AG20443 (cell line): ENCODE data around the gene ACTMAP.

Experiments used
- DNase-seq: peaks from one replicate; pipeline ENCODE4 v3.0.0; 2012; ENCODE audit warnings: low spot score, mixed read lengths

The ACTMAP gene

DNA sequence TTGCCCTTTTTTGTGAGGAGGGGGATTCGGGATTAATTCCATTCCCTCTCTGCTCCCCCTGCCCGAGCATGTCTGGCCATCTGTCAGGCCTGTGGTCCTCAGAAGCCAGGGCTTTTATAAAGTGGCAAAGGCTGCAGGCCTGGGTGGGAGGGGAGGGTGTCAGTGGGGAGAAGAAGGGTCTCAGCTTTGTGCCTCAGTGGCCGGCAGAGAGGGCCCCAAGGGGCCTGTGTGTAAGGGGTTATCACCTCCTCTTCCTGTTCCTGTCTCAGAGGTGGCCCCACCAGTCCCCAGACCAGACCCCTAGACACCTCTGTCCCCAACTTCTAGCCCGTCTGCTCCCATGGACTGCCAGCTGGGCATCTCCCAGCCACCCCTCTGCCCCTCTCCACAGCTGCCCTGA lies 56.4 kb downstream of the ACTMAP start:
- DNase-seq = no peak

DNA sequence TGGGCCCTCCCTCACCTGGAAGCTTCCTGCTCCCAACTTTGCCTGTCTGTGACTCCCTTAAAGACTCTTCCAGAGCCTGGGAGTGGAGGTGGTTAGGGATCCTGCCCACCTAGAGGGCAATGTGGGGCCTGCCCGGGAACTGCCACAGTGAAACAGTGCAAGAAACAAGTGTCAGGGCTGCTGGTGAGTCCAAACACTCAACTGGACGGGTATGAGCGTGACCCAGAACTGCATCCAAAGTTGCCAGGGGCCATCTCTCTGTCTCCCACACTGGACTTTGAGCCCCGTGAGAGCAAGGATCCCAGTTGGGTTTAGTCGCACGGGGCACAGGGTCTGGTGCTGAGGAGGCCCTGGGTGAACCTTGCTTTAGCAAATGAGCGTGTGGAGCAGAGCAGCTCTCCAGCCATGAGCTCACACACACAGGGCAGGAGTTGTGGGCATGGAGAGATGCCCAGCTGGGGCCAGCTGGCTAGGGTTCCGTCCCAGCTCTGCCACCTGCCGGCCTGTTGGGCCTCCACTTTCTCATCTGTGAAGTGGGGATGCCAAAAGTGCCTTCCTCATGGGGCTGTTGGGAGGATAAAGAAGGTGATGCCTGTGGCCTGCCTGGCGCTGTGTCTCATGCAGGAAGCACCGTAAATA lies 57.0 kb downstream of the ACTMAP start:
- no peak for DNase-seq

DNA sequence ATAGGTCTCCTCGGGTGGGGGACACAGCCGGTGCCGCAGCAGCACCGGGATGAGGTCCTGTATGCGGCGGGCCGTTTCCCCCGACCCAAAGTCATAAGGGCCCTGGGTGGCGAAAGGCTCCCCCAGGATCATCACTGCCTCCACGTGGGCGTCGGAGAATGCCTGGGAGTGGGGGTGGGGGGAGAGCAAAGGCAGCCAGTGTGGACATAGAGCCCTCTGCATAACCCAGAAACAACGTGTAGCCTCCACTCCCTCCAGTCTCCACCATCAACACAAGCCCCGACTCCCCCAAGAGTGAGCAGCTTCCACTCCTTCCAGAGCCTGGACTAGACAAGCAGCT lies 58.1 kb downstream of the ACTMAP start:
- no peak for DNase-seq

DNA sequence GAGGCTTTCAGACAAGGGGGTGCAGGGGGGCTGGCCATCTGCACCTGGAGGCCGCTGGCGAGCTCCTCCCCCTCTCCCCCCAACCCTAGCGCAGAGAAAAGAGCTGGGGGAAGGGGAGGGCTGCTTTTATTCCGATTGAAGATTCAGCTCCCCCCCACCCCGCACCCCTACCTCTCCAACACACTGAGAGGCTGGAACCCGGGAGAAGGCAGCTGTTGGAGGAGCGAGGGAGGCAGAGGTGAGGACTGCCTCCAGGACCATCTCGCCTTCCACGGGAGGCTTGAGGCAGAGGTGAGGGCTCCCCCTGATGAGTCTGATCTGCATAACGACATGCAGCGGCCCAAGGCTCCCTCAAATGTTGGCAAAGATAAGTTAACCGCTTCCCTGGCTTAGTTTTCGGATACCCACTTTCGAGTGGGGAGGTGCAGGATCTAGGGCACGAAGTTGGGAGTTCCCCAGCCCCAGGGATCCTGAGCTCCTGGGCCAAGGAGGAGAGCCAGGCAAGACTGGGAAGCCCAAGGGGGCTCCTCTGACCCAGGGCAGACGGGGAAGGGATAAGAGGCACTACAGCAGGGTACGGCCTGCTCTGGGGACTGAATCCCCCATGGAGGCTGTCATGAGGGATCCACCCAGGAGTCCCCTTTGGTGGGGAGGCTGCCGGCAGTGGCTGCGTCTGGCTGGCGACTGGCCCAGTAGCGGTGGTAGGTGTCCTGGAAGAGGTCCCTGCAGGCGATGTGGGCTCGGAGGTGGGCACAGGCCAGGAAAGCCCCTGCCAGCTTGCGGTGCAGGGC lies 58.7 kb downstream of the ACTMAP start:
- no peak for DNase-seq
